NCI-H1092 (cell line): Measurements from ENCODE around the gene ATP8A1.

Experiments used
- DNase-seq: peaks from one replicate; lab custom pipeline; 2025; lab: John Stamatoyannopoulos, UW

Gene ATP8A1

DNA sequence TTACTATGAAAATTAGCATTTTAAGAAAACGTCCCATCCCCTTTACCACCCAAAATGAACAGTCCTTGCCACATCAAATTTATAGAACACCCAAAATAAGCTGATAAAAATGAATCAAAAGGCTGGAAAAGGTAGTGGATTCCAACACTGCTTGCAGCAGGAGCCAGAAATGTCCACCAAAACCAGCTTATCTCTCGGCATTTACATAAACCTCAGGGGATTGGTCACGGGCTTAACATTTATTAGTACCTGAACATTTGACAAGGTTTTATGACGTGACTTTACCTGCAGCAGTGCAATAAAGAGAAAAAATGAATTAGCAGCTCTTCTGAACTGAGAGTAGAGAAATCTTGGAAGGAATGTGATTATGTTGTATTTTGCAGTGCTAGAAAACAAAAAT, 31.6 kb downstream of the ATP8A1 start:
- no peak for DNase-seq

DNA sequence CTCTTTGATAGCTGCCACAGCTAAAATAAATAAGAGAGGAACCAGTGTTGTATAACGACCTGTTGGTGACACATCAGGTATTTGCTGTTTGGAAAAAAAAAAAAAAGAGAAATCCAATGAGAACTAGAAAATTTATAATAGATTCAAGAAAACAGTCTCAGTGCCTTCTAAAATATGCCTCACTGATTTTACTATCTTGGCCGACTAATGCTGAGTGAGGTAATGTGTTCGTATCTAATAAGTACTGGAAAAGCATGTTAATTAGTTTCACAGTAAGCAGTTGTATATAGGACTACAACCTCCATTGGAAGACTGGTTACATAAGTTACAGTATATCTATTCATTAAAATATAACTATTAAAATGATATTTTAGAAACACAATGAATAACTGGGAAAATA, 32.4 kb downstream of the ATP8A1 start:
- no peak for DNase-seq

- DNase-seq: no peak
These were observed 38.9 kb downstream of the ATP8A1 start for GRCh38 chr4:42618023-42618422.

GRCh38 chr4:42617030-42617429, 39.9 kb downstream of the ATP8A1 start:
- no peak for DNase-seq

DNA sequence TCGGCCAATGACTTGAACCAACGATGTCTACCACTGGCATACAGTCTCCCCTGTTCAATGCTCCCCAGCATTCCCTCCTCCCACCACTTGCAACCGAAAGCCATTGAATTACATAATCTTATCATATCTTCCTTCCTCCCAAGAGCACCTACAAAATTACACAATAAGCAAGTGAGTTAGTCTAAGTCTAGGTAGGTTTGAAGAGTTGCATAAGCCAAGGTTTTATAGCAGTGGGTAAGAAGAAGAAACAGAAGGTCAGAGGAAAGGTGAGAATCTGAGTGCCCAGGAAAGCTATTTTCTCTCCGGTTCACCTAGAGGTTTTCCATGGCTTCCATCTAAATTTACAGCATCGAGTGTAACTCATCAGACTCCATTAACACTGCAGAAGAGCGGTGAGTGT, 40.3 kb downstream of the ATP8A1 start:
- DNase-seq: no peak

DNA sequence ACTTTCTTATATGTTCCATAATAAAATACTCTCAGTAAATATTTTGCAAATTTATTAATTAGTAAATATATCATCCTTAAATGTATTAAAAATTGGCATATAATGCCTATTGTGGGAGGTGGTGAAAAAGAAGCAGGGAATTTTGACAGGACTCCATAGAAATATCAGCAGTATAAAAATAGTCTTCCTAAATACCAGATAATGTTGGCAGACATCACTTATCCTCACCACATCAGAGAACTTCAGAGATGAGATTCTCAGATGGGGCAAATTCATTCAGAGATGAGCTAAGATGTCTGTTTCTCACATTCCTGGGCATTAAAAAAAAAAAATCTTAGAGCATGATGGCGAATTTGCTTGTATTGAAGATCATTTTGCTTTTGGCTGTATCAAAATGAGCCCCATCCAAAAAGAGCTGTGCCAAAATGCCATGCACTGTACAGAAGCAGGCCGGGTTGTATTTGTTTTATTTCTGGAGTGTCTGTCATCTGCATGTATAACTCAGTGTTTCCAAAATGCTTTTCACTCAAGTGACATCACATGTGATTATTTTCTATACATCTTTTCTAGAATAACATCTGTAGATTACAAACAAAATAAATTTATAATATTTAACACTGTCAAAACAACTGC, 41.7 kb downstream of the ATP8A1 start:
- no peak for DNase-seq

GRCh38 chr4:42612898-42613297, 44.0 kb downstream of the ATP8A1 start:
- DNase-seq: no peak

DNA sequence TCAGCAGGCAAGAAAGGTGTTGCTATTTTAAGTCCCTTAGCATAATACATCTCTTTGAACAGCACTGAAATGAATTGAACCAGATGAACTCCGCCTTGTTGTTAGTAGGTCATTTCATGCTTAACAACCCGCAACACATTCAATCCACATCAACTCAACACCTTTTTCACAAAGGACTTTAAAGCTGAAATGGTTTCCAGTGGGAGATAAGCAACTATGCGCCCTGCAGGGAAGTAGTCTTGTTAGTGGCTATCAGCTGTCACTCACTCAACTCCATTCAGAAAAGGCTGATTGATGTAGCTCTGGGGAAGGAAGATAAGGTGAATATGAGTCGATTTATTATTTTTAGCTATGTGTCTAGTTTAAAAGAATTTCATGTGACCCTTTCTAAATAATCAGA, 46.0 kb downstream of the ATP8A1 start:
- DNase-seq: no peak

DNA sequence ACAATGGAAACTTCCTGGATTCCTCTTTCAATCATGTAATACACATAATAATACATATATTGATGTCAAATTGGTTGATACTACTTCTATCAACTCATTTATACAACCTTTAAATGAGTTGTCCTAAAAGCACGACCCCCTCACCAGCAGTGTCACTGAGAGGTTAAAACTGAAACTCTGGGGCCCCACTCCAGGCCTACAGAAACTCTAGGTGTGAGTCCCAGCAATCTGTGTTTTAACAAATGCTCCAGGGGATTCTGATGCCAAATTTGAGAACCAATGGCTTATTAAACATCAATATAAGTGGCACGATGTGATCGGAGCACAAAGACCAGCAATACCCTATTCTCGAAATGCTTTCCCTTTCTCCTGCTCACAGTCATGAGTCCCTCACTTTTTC, 47.9 kb downstream of the ATP8A1 start:
- DNase-seq: no peak

DNA sequence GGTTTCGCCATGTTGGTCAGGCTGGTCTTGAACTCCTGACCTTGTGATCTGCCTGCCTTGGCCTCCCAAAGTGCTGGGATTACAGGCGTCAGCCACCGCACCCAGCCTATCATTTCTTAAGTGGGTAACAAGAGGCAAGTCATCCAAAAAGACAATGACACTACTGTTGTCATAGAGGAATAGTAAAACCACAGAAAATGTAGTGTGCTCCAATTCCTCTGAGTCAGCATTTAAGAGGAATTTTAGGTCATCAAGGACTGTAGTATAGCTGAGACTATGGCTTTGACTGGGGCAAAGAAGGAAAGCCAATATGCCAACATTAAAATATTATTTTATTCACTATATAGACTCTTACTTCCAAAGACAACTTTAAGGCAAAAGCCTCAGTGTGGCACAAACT, 48.4 kb downstream of the ATP8A1 start:
- DNase-seq: no peak

DNA sequence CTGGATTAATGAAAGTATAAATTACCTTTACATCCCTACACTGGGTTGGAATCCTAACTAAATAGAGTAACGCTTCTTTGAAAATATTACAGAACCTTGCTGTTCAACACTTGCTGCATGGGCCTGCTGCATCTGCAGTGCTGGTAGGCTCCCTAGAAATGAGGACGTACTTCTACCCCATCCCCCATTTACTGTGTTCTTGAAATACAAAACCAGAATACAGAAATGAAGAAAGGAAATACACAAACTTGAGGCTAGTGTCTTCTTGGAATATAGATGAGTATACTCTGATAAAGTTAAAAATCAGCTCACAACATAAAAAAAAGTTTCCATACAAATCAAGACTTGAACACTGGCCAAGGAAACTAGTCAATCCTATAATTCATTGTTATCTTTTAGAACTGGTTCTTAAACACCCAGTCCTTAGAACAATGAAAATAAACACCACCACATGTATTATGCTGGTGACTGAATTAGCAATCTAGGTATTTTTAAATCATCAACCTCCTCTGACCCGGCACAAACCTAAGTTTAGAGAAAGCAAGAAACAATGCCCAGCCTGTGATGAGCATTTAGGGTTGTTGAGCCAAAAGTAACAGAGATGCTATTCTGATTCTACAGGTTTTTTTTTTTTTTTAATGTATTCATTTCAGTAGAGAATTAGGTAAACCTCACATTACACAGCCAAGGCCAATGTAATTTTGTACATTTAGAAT, 49.7 kb downstream of the ATP8A1 start:
- DNase-seq: no peak

DNA sequence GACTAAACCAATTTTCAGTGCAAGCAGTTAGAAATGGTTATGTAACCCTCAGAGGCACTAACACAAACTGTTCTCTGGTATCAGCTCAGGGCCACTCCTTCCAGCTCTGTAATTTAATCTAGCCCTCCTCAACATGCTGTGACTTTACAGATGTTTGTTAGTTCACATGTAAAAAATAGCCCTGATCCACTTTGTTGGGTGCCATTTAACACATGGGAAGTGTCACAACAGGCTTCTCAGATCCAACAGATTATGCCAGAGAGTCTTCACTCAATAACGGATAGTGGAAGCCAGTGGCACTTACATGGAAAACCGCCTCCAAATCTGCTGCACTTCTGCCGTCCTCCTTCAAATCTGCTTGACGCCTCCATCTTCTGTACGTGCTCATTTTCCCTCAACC, 51.6 kb downstream of the ATP8A1 start:
- DNase-seq: no peak

- DNase-seq: no peak
These were observed 53.0 kb downstream of the ATP8A1 start for GRCh38 chr4:42603862-42604261.

DNA sequence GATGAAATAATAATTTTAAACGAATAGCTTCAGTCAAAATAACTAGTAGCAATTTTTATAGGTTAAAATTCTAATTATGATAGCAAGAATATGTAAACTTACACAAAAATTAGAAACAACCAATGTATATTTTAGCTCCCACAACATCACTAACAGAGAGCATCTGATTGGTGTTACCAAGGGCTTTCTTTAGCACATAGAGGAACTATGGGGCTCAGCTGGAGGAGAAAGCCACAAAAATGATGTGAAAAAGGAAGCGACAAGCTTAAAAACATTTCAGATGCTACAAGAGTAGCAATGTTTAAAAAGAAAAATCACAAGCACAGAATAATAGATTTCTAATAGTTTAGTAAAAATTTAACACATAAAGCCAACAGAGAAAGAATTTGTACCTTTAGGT, 56.3 kb downstream of the ATP8A1 start:
- DNase-seq: no peak

DNA sequence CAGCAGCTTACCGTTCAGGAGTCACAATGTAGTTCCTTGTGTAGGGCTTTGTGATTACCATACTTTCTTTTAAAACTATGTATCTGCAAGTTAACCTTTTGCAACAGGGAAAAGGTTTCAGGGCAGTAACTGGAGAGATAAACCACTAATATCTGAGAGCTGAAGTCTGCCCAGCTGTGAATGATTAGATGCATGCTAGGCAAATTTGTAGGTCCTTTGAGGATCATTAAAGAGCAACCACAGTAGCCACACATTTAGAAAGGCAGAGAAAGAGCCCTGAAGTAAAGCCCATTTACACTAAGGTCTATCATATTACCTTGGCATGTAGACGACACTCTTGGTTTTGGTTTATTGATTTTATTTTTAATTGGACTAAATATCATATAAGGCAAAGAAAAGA, 60.0 kb downstream of the ATP8A1 start:
- peak; percentile 33 for DNase-seq

- no peak for DNase-seq
These were observed 62.0 kb downstream of the ATP8A1 start for GRCh38 chr4:42594888-42595287.

- no peak for DNase-seq
These were observed 68.0 kb downstream of the ATP8A1 start for GRCh38 chr4:42588909-42589308.

- DNase-seq: no peak
These were observed 70.1 kb downstream of the ATP8A1 start for GRCh38 chr4:42586775-42587174.

DNA sequence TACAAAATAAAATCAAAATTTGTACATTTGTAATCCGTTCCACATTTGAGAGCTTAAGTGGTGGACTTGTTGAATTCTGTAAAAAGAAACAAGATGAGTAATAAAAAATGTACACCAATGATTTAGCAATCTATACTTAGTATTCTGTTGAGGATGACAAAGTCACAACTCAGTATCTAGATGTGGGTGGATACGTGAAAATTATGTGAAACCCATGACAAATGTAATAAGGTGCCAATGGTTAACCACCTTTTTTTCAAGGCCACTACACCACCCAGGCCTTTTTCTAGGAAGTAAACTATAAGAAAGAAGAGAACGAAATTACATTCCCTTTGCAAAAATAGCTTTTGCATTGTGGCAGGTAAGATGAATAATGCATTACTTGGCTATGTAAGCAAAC, 77.0 kb downstream of the ATP8A1 start:
- no peak for DNase-seq

DNA sequence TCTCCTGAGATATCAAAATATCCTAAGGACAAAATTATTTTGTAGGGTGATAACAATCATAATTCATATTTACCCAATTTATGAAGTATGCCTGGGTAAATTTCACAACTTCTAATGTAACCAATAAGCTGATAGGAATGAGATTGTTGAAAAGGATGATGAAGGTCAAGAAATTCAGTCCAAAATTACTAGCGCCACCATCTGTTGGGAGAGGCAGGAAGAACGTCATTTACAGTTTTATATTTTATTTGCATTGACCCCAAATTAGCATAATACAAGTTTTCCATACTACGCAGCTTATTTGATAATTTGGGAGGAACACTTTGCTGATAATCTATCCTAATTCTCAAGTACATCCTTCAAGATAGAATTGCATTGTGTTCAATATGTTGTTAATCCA, 78.7 kb downstream of the ATP8A1 start:
- DNase-seq: no peak

GRCh38 chr4:42574870-42575430, 82.0 kb downstream of the ATP8A1 start:
- no peak for DNase-seq

- no peak for DNase-seq
These were observed 83.7 kb downstream of the ATP8A1 start for GRCh38 chr4:42573249-42573648.

DNA sequence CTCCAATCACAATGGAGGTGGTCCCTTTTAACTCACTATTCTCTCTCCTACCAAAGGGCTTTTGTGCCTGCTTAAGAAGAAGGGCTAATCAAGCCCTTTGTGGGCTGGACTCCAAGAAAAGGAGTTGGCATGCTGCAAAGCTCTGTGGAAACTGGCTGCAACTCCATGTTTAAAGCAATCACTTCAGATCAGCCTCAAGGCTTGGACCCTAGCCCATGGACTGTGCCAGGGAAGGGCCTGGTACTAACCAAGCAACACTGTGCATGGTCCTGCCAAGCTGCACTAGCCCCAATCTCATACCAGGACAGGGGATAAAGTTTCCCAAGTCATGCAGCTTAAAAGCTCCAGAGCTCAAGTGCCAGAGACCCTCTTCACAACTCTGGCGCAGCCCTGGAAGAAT, 86.7 kb downstream of the ATP8A1 start:
- DNase-seq: peak; percentile 17
